ENCODE results near the gene NLGN1.

DNA sequence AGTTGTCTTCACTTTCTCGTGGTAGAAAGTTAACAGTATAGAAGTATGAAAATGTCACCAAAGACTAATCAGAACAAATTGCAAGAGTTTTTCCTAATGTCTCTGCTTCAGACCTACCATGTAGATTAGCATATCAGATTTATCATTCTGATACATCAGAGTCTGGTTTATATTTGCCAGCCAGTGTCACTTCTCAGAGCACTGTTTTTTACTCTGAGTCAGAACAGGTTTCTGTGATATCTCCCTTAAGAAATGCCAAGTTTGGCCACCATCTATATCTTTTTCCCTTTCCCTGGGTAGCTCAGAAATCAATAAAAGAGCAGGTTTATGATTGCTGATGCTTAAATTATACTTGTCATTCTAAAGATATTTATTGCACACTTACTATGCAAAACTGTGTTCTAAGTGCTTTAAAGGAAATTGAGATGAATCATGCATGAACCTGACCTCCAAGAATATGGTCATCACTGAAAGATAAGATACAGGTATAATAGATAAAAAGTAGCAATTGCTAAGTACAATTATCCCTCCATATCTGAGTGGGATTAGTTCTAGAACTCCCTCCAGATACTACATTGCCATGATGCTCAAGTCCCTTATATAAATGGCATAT is 788.9 kb downstream of the NLGN1 start:
- no peak for TF ChIP-seq TAF1 (IDR thresholded peaks at IDR 0.05; ENCODE audit: borderline replicate concordance, insufficient read depth, low read length)
- no peak for TF ChIP-seq POLR2AphosphoS5 (IDR thresholded peaks at IDR 0.05; ENCODE audit: low read depth, low read length)
